Stimulated activated CD4-positive, alpha-beta T cell treated with anti-CD3 and anti-CD28 coated beads, Interleukin-12 subunit alpha, Interleukin-12 subunit beta, amount 100 ng/mL, for 4 hours (primary cell): ENCODE data around the gene CTCFL.
"Not testable (repeated sequence)": the region's sequence is repeated elsewhere in the genome, so short reads cannot be mapped to it uniquely, and the experiment has no call there.

Experiments
- DNase-seq: peaks from one replicate; pipeline ENCODE4 v3.0.0-alpha.2; 2020

The CTCFL gene

DNA sequence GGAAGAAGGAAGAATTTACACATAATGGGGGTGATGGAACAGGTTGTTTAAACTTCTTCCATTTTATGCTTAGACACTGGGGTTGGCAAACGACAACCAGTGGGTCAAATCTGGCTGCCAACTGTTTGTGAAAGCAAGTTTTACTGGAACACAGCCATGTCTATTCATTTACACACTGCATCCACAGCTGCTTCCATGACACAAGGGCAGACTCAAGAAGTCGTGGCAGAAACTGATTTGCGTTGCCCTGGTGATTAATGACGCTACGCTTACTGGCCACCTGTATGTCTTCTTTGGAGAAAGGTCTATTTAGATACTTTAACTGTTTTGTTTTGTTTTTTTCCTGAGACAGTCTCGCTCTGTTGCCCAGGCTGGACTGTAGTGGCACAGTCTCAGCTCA, 19.0 kb downstream of the CTCFL start:
- DNase-seq, result no peak

DNA sequence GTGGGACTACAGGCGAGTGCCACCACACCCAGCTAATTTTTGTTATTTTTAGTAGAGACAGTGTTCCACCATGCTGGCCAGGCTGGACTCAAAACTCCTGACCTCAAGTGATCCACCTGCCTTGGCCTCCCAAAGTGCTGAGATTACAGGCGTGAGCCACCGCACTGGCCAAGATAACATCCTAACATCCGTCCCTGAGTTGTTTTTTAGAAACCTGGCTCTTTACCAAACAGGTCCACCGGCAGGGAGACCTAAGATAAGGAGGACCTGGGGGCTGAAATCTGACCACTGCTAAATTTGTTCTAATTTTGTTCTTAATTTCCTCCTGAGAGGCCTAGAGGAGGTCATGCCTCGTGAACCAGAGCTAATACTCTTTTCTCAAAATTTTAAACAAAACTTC, 20.5 kb downstream of the CTCFL start:
- DNase-seq, result no peak

DNA sequence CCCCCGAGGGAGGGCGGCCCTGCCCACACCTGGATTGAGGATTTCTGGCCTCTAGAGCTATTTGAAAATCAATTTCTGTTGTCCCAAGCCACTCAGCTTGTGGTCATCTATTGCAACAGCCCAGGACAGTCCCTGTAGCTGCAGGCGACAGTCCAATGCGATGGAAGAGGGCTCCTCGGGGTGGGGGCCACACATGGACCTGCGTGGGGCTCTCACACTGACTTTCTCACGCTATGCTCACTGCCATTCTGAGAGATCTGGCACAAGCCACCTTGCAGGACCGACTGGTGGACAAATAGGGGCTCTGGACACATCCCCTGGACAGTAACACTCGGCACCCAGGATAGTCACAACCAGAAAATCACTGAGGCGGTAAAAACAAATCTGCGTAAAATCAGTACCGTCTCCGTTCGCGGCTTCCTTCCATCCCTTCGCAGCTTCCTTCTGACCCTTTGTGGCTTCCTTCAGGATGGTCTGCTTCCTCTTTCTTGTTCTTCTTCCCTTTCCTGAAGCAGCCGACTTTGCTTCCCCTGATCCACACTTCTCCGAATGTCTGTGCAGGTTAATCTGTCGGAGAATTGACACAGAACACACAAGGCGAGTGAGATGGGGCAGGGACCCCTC, 21.8 kb downstream of the CTCFL start:
- no peak for DNase-seq

DNA sequence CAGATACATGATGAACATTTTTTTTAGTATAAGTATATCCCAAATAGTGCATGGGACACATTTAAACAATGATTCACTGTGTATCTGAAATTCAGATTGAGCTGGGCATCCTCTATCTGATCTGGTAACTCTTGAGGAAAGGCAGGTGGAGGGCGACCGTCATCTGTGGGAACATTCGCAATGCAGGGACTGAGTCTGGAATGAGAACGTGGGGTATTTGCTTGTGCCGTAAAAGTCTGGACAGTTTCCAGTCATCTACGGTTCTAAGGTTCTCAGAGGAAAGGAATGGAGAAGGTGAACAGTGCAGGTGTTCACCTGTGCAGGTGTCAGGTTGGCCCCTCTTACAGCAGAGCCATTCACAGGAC, 22.6 kb downstream of the CTCFL start:
- DNase-seq, result no peak

DNA sequence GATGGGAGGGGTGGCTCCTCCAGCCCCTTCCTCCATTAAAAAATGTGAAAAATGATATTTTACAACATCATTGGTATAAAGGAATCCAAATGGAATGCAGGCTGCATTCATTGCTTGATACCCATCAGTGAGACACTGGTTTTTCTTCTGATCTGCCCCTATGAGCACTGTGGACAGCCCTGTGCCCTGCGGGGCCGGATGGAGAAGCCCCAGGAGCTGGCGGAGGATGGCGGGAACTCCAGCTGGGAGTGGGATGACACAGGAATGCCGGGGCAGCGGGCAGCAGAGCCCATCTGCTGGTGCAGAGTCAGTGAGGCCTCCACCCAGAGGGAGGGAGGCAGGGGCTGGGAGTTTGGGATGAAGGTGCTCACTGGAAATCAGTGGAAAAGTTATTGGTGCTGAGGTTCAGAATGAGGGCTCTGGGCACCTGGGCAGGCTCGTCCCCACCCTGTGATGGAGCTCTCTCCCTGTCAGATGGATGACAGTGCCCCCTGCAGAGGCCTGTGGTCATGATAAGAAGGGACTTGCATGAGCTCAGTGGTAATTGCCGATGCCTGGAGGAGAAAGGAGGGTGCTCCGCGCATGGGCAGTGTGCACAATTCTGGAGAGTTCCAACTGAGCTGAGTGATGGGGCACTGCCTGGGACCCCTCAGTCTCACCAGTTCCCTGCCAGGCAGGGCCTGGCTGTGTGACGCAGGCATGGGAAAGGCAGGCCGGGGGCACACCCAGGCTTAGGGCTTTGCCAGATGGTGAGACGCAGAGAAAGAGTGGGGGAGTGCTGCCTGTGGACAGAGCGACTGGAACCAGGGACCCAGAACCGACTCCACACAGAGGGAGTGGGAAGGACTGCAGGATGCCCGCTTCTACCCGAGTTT, 23.2 kb downstream of the CTCFL start:
- no peak for DNase-seq

DNA sequence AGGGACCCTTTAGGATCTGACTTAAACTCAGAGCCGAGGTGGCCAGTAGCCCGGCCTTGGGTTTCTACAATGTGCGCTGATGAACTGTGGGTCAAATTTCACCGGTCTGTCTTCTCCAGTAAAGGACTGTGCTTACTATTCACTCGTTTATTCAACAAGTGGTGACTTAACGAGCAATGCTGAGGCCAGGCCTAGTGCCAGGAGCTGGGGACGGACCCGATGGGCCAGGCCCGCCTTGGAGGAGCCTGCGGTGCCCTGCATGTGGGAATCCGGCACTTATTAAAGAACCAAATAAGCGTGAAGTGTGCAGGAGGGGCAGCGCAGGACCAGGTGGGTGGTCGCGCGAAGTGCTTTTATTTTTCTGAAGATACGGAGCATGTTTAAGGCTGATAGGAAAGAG, 24.0 kb downstream of the CTCFL start:
- DNase-seq, result no peak

DNA sequence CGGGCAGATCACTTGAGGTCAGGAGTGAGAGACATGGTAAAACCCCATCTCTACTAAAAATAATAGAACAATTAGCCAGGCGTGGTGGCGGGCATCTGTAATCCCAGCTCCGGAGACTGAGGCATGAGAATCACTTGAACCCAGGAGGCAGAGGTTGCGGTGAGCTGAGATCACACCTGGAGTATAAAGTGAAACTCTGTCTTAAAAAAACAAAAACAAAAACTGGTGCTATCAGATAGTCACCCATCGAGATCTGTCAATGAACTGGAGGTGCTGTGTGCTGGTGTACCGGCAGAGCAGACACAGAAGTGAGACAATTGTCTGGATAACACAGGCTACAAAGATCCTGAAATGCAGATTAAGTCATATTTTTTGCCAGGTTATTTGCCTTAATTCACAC, 24.7 kb downstream of the CTCFL start:
- no peak for DNase-seq

DNA sequence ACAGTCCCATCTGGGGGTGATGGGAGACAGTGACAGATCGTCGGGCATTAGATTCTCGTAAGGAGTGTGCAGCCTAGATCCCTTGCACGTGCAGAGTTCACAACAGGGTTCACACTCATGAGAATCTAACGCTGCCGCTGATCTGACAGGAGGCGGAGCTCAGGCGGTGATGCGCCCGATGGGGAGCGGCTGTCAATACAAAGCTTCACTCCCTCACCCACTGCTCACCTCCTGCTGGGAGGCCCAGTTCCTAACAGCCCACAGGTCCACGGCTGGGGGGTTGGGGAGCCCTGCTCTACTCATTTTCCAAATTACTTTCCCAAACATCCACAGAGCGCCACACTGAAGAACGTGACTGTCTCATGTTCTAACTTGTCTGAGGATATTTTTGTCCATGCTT, 25.3 kb downstream of the CTCFL start:
- DNase-seq, result no peak

DNA sequence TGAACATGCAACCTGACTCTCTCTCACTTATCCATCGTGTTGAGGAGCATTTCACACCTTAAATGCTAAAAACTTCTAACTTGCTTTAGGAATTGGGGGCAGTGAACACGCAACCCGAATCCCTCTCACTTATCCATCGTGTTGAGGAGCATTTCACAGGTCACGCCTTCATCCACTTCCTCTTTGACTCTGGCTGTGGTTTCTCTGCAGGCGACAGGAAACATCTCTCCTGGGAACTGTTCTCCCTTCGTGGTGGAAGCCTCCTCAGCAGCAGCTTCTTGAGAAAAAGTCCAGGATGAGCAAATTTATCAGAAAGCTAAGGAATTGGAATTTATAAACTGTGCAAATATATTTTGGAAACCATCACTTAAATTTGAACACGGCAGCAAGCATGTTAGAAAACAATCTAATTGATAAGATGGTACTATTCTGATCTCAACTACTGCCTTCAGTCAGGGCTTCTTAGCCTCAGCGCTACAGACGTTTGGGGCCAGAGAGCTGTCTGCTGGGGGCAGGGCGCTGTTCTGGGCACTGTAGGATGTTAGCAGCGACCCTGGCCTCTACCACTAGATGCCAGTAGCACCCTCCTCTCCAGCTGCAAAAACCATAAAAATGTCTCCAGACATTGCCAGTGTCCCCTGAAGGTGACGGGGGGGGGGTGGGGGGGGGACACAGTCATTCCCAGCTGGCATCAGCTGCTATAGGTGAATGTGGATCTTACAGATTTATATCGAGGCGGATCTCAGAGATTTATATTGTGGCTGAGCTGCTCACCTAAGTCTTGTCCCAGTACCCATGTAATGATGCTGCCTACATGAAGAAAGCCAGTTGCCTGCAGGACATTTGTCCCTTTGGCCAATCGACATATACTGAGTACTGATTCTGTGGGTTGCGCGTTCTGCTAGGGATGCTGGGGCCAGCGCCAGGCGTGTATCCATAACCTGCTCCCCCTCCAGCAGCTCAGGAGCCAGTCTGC, 26.2 kb downstream of the CTCFL start:
- peak; percentile 32 for DNase-seq

DNA sequence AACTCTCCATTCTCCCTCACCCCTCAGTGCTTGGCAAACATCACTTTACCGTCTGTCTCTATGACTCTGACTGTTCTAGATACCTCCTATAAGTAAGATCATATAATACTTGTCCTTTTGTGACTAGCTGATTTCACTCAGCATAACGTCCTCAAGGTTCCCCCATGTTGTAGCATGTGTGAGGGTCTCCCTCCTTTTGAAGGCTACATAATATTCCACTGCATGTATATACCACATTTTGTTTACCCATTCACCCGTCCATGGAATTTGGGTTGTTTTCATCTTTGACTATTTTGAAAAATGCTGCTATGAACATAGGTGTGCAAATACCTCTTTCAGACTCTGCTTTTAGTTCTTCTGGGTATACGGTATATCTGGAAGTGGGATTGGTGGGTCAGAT, 28.3 kb downstream of the CTCFL start:
- DNase-seq, result no peak

DNA sequence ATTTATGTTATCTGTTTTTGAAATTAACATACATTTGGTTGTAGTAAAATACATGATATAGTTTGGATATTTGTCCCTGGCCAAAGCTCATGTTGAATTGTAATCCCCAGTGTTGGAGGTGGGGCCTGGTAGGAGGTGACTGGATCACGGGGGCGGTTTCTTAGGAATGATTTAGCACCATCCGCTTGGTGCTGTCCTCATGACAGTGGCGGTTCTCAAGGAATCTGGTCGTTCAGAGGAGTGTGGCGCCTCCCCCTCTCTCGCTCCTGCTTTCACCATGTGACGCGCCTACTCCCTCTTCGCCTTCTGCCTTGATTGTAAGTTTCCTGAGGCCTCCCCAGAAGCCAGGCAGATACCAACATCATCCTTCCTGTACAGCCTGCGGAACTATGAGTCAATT, 29.0 kb downstream of the CTCFL start:
- DNase-seq, result no peak

DNA sequence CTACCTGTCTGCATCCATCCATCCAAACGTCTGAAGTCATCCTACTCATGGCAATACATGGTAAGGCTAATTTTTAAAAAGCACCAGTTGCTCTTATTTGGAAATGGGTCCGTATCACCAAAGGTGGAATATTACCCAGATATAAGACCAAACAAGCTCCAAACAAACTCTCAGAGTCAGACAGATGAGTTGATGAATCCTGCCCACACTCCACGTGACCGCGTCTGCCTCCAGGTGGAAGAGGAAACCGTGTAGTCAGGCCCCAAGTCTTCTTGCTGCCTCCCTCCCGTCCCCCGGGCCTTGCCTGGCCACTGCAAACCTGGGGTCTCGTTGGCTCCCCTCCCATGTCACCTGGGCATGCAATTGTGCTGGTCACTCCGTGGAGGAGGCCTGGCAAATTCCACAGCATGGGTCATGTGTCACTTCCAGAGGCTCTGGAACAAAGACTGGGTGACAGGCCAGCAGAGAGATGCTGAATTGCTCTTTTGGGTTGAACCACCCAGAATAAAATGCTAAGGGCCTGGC, 31.8 kb downstream of the CTCFL start:
- DNase-seq, result no peak

DNA sequence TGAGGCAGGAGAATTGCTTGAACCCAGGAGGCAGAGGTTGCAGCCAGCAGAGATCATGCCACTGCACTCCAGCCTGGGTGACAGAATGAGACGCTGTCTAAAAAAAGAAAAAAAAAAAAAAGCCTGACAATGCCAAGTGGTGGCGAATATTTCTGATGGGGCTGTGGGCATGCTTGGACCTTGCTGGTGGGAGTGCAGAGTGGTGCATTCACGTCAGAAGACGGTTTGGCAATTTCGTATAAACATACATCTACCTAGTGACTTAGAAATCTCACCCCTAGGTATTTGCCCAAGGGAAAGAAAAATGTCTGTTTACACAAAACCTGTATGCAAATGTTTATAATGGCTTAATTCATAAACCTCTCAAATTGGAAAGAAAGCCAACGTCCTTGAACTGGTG, 33.6 kb downstream of the CTCFL start:
- no peak for DNase-seq

DNA sequence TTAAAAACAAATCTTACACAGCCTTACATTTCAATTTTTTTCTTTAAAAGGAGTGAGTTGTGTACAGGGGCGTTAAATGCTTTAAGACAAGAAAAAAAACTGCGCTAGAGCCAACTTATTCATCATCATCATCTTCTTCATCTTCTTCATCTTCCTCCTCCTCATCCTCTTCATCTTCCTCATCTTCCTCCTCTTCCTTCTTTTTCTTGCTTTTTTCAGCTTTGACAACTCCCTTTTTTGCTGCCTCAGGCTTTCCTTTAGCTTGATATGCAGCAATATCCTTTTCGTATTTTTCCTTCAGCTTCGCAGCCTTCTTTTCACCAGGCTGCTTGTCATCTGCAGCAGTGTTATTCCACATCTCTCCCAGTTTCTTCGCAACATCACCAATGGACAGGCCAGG, 36.7 kb downstream of the CTCFL start:
- DNase-seq, result not testable (repeated sequence)

DNA sequence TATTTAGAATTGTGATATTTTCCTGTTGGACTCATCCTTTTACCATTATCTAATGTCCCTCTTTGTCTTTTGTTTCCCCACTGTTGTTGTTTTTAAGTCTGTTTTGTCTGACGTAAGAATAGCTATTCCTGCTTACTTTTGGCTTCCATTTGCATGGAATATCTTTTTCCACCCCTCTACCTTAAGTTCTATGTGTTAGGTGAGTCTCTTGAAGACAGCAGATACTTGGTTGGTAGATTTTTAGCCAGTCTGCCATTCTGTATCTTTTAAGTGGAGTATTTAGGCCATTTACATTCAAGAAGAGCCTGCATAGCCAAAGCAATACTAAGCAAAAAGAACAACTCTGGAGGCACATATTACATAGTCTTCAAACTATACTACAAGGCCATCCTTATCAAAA, 39.2 kb downstream of the CTCFL start:
- DNase-seq, result no peak

DNA sequence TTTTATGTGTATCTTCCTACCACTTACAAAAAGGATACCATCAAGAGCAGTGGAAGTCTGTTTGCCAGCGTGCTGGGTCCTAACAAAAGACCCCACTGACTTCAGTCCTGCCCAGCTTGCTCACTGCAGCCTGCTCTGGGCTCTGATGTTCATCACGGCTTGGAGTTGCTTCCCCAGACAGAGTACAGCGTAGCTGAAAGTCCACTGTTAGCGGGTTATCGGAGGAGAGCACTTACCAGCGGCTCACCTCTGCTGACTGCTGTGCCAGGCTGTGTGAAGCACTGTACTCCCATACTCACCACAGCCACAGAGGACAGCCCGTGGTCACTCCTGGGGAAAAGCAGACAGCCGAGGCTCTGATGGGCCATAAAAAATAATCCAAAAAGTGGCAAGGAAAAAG, 40.2 kb downstream of the CTCFL start:
- DNase-seq, result no peak

DNA sequence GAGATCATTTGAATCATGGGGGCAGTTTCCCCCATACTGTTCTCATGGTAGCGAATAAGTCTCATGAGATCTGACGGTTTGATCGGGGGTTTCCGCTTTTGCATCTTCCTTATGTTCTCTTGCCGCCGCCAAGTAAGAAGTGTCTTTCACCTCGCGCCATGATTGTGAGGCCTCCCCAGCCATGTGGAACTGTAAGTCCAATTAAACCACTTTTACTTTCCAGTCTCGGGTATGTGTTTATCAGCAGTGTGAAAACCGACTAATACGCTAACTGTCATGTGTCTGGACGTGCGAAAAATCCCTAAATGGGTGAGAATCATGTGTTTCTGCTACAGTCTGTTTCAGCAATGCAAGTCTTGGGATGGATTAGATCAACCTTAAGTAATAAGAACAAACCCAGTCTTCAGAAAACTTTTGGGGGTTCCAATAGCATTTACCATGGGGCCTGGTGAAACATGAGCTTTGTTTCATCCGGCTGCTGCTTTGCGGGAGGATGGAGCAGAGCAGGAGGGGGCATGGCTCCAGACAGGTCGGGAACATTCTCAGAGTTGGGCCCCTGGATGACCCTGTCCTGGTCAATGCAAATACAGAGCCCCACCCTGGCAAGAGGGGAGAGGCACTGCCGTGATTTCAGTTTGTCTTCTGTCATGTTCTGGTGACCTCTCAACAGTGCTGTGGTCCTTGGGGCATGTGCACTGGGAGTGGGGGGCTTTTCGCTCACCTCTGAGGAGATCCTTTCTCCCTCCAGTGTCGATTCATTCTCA, 41.5 kb downstream of the CTCFL start:
- no peak for DNase-seq

DNA sequence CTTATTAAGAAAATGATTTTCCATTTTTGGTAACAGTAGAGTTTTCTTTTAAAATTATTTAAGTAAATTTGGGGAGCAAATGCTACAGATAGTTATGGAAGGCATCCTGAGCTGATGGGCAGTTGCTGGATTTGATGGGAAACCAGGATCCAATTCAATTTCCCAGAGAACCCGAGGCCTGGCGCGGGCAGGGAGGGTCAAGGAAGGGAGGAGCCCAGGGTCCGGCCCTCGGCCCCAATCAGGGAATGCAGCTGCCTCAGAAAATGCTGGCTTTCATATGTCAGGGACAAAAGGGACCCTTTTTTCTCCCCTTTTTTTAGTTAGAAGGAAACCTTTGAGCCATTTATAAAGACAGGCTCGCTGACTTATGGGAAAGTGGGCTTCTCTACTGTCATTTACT, 42.1 kb downstream of the CTCFL start:
- DNase-seq, result no peak

DNA sequence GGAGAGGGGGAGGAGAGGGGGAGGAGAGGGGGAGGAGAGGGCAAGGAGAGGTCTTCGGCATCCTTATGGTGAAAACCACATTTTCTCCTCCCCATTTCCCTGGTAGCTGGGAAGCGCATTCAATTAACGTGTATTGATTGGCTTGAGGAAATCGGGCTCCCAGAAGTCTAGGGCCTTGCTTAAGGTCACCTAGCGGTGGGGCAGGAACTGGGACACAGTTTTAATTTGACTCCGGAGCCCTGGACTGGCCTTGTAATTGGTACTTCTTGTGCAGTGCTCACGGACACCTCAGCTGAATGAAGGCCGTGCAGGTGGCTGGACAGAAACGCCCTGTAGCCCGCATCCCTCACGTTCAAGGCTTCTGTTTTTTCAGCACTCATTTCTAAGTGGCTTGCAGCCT, 42.8 kb downstream of the CTCFL start:
- DNase-seq, result no peak

DNA sequence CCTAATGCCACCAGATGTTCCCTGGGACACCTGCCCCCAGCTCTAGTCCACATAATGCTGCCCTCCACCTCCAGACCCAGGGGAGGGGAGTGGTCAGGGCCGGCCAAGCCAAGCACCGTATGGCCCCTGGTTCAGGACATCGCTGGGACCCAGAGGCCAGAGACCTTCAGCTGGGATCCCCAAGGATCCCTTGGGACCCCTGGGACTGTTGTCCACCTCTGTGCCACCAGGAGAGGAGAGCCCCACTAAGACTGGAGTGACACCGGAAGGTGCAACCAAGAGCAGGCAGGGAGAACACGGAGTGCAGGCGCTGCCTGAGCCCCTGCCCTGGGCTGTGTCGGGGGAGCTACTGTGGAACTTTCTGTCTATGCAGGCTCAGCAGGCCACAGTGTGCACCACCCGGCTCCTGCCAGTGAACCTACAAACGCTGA, 43.6 kb downstream of the CTCFL start:
- no peak for DNase-seq

DNA sequence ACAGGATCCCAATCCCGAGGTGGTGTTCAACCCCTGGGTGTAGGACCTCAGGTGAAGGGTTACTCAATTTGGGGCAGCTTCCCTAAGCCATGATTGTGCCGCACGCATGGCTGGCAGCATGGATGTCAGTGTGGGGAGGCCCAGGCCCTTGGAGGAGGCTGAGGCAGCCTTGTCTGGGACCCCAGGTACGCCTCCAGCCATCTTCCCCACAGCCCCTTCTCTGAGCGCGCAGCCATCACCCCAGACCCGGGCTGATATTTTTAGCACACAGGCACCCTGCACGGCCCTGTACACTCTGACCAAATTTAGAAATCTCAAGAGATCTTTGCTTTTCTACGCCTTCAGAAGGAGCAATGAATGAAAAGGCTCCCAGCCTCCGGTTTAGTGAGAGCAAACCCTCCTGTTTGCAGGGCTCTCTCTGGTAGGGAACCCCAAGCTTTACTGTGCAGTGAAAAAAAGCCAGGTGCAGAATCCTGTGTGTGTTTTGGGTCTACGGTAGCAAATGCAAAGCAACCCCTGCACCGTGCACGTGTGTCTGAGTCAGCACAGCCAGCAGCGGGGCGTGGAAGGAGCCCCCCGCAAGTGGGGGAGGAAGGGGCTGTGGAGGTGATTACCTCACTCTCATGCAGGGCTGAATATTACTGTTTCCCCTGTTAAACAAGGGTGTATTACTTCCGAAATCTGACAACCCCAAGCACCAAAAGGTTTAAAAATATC, 44.3 kb downstream of the CTCFL start:
- no peak for DNase-seq

DNA sequence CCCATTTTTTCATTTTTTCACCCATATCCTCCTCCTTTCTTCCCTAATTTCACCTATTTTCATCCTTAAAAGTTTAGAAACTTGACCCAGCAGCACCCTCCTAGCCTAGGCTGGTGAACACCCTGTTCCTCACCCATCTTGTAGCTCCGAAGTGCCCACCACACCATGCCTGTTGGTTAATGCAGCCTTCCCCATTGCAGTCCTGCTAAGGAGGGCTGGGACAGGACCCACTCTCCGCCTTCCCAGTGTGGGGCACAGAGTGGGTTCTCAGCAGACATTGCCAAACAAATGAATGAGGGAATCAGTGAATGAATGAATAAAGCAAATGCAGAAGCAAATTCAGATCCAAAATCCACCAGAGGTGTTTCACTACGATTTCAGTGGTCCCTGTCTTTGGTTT, 45.7 kb downstream of the CTCFL start:
- DNase-seq, result no peak
